GM21717 (cell line): Measurements from ENCODE around the gene MED17.

Experiments used
- ATAC-seq: cut with Tn5 transposase; IDR thresholded peaks from one replicate; pipeline ENCODE4 v1.9.1; 2021; ENCODE audit warnings: mild to moderate bottlenecking, moderate library complexity; ENCODE audit not compliant: unreplicated experiment

The MED17 gene

DNA sequence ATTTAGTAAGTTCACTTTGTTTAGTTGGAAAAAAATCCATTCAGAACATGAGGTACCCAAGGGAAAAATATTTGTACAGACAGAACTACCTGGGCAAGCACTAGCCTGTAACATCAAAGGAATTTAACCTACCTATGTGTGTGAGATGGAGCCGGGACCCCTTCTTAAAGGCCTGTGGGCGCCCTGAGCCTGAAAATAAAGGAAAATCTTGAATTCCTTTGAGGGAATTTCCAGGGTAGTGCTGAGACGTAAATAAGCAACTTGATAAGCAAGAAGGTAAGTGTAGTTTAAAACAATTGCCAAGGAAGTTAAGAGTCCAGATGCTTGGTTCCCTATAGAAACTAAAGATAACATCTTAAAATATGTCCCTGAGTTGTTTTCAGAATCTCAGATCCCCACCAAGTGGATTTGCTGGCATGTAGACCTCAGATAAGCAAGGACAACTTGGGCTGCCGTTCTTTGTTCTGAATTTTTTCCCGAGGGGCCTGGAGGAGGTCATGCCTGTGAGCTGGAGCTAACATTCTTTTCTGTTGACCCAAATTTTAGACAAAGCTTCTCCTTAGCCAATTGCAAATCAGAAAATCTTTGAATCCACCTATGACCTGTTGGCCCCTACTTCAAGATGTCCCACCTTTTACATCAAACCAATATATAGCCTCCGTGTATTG is 31.0 kb downstream of the MED17 start:
- ATAC-seq, result no peak

GRCh38 chr11:93817426-93818348 is 33.6 kb downstream of the MED17 start:
- ATAC-seq, result no peak

DNA sequence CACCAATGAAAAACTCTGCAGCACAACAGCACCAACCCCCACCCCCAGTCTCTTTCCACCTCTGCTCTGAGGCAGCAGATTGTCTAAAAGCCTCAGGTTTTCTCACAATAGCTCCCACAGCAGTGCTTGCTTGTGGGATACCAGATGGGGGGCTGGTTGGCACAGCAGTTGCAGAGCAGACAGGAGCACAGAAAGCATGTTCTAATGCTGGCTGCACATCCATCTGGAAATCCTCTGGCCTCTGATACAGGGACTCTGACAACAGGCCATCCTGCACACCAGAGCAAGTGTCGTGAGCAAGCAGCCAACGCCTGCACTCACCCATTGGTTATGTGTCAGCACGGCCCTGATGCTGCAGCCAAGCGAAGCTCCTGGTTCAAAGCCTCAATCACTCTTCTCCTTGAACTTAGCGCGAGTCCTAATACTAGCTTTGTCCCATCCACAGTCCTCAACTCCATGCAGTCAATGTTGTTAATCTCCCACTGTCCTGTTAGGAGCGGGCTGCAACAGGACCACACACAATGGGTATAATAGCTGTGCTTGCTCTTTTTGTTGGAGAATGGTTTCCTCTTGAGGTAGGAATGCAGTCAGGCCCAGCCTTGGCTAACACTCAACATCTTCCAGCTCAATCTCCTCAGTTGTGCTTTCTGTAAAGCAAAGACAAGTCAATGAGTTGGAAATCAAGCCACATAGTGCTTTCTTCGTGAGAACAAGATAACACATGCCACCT is 36.0 kb downstream of the MED17 start:
- ATAC-seq, result no peak

DNA sequence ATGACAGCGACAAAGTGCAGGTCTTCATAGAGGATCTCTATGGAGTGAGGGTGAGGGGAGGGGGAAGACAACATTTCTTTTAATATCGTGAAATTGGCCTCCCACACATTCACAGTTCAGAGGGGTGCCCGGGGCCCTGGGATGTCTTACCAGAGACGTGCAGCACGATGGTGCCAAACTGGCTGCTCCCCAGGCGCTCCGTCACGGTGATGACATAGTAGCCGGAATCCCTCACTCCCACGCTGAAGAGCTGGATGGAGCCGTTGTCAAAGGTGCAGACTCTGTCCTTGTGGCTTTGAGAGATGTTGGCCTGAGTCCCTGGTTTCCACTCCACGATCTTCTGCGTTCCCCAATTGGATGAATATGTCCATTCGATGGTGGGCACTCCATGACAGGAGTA is 36.8 kb downstream of the MED17 start:
- no peak for ATAC-seq

DNA sequence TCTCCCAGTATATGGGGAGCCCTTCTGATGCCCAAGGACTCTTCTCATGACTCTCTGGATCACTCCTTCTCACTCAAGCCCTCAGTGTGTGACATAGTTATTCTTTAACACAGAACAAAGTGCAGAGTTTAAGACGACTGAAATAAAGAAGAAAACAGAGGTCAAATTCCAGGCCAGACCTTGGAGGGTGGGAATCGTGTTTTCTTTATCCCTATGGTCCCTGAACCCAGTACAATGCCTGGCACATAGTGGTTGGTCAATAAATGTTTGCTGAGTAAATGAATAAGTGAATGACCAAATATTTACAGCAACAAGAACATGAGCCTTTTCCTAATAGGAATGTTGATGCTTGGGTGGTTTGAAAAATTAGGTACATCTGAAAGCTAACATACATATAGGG is 37.5 kb downstream of the MED17 start:
- no peak for ATAC-seq

DNA sequence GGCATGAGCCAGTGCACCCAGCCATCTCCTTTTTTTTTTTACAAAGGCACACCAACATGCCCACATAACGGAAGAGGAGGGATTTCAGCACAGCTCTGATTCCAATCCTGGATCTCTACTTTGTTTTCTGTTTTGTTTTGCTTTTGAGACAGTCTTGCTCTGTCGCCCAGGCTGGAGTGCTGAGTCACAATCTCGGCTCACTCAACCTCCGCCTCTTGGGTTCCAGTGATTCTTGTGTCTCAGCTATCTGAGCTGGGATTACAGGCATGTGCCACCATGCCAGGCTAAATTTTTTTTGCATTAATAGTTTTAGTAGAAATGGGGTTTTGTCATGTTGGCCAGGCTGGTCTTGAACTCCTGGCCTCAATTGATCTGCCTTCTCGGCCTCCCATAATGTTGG is 38.3 kb downstream of the MED17 start:
- no peak for ATAC-seq

- no peak for ATAC-seq
Measured at GRCh38 chr11:93823210-93823609, 39.1 kb downstream of the MED17 start.

DNA sequence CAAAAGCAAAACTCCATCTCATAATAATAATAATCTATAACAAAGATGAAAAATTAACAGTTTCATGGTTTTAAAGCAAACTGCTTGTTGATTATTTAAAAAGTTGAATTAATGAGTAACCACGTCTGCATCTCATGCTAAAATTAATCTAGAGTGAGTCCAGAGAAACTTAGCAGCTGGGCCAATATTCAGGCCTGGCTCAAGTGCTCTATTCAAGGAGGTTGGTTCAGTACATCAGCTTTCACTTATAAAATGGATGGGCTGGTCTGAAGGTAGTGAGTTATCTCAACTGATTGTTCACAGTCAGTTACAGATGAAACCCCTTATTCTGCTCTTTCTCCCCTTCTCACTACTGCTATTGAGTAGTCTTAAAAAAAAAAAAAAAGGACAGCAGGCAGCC is 43.3 kb downstream of the MED17 start:
- ATAC-seq, result no peak

DNA sequence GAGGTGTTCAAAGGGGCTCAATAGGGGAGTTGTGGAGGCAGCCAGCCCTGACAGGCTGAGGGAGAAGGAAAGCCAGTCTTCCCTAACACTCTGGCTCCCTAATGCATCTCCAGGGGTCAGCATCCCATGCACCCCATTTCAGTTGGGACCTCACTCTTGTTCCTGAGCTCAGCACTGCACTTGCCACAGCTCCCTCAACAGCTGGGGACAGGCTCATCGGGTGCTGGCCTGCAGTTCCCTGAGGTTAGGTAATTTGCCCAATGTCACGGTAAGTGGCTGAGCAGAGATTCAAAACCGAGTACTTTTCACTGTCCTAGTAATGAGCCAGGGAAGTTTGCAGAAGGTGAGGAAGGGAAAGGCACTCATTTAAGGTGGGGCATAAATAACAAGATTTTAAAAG is 45.5 kb downstream of the MED17 start:
- ATAC-seq, result no peak

DNA sequence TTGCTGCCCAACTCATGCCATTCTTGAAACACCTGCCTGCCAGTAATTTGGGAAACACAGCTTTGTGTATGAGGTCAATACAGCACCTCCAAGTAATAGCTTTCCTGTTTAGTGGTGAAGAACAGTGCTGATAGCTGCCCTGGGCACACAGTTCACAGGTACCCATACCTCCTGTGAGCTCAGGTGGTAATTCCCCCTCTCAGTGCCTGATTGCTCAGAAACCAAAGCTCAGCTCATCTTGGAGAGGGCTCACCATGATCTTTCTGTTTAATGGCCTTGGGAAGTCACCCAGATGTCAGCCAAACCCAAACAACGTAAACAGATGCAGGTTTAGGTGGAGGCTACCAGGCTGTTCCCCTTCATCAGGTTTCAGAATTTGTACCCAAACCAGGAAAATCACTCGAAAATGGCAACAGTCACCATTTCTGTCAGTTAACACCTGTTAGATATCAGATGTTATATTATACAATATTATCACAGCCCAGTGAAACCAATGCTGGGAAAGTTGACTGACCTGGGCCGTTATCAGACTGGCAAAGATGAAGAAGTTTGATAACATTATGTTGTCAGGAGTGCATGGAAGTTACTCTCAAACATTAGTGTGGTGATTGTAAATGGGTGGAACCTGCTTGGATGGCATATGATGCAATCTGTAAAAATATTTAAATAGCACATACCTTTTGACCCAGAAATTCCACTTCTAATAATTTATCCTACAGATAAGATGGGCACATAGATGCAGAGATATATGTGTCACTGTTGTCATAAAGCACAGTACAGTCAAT is 47.5 kb downstream of the MED17 start:
- ATAC-seq, result no peak

GRCh38 chr11:93832780-93833179 is 48.7 kb downstream of the MED17 start:
- no peak for ATAC-seq

GRCh38 chr11:93838967-93839366 is 54.9 kb downstream of the MED17 start:
- ATAC-seq, result no peak

DNA sequence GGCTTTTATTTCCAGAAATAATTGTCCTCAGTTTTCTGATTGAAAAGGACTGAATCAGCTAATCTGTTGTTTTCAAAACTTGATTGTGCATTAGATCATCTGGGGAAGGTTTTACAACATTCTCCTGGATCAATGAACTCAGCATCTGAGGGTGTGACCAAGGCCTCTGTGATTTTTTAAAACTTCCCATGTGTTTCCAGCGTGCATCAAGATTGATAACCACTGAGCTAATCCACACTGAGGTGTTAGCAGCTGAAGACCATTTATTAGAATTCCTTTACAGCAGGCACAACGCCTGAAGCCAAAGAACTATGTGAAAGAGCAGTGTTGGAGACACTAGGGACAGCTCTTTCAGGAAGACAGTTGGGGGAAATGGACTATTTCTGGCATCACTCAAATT is 56.1 kb downstream of the MED17 start:
- ATAC-seq, result no peak

DNA sequence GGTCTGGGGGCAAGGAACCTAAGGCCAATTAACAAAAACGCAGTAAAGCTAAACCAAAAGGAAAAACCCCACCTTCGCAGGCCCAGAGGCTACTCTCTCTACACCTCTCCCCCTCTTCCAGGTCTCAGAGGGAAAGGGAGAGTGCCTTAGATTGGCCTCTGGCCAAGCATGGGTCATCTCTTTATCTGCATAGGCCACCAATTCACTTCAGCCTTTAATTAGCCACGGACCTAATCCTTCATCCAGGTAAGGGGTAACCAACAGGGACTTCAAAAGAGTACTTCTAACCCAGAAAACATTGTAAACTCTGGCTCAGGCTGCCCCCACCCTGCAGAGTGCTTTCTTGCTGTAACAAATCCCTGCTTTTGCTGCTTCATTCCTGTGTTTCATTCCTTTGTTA is 56.9 kb downstream of the MED17 start:
- no peak for ATAC-seq

DNA sequence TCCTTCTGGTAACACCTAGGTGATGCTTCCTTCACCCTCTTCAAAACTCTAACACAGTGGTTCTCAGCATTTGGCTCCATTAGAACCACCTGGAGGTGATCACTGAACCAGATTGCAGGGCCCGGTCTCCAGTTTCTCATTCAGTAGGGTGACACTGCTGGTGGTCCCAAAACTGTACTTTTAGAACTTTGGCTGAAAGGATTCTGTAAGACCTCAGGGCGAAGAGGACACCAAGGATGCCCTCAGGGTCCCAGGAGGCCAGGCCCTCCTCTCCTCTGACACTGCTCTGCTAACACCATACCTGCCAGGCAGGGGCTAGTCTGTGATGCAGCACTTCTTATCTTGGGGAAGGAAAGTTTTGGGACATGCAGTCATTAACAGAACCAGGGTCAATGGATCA is 57.4 kb downstream of the MED17 start:
- no peak for ATAC-seq

GRCh38 chr11:93842034-93842433 is 58.0 kb downstream of the MED17 start:
- ATAC-seq, result no peak

DNA sequence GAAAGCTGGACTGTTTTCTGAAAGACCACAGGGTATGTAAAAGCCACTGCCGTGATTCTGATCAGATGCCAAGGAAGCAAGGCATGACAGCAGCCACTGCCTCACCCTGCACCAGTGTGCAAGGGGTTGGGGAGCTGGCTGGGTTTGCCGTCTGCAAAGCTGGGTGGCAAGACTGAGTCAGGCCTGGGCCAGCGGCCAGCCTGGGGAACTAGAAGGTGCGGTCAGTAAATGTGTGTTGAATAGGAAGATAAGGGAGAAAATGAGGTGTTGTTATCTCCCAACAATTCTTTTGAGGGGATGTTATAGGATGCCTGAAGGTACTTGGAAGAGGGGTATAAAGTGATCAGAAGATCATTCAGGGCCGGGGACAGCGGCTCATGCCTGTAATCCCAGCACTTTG is 58.4 kb downstream of the MED17 start:
- no peak for ATAC-seq

- no peak for ATAC-seq
Measured at GRCh38 chr11:93843906-93844305, 59.8 kb downstream of the MED17 start.

- ATAC-seq, result no peak
Measured at GRCh38 chr11:93844568-93844967, 60.5 kb downstream of the MED17 start.

DNA sequence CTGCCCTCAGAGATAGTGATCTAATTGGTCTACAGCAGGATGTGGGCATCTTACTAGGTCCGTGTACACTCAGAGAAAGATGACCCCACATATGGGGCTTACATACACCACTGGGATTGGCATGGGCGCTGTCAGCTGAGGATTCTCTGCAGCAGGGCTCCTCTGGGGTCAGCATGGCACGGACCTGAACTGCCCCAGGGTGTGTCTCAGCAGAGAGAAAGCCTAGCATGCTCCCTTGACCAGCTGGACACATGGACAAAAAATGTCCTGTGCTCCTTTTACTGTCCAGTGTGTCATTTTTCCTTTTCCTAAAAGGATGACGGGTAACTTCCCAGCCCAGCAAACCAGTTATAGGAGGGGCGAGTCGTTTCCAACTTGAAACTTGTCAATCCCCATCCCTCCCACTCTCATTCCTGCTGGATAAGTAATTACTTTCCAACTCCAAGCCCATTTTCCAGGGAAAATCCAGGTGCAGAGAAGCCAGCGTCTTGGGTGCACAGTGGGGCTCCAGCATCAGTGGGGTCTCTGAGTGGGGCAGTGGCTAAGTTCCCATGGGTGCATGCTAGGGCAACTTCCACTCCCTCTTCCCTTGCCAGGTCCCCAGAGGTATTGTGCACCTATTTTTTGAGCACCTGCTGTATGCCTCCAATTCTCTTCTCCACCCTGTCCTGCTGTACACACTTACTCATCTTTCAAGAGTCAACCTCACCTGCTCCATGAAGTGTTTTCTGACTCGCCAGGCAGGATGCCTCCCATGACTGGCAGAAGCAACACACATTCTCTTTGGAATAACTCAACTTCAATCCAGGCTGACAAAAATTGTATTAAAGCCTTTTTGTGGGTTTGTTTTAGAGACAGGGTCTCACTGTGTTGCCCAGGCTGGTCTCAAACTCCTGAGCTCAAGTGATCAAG is 61.4 kb downstream of the MED17 start:
- no peak for ATAC-seq
